HCT116 (cell line): Measurements from ENCODE around the gene CACNG1. TPM values are rescaled to one million over a fixed set of nuclear protein-coding genes. Genes with fewer than 3 reads are reported as not detected.

Experiments
- ATAC-seq: fragments of 200-7000 bp; cut with Tn5 transposase; 2 replicates; pipeline ENCODE4 v1.9.1; 2020; ENCODE audit warnings: mild to moderate bottlenecking, moderate library complexity
- BruUV-seq: library from RNA; stranded (reverse); fragments of 400-500 nt; replicated peaks from 2 replicates; lab custom pipeline; 2021; lab: Mats Ljungman, UMichigan
- CTCF ChIA-PET: fragments of 300-600 bp; sonication (Branson Sonifier 250); formaldehyde crosslinking; loops from one replicate; lab custom pipeline; 2021; ENCODE audit warnings: antibody characterized with exemption; lab: Charles Lee
- POLR2A ChIA-PET: fragments of 300-600, 350-600 bp; sonication (Branson Sonifier 250); formaldehyde crosslinking; loops from one replicate; lab custom pipeline; 2021; ENCODE audit warnings: antibody characterized with exemption; lab: Charles Lee
- RAD21 ChIA-PET, 2 experiments: fragments of 300-600 bp; sonication (Branson Sonifier 250); formaldehyde crosslinking; loops; one replicate each; lab custom pipeline; 2023; ENCODE audit warnings: low total read pairs in 2 of 2; ENCODE audit not compliant: uncharacterized antibody in 2 of 2, unreplicated experiment in 2 of 2, low non-redundant PET in 1 of 2; lab: Charles Lee
- DNase-seq: peaks from one replicate; pipeline ENCODE4 v3.0.0-alpha.2; 2010; ENCODE audit warnings: low read depth, low spot score
- H2AFZ ChIP-seq: fragments of 200-600 bp; shearing (Covaris generic), sonication (generic); 2 replicates; pipeline ENCODE4 v1.6.1; 2017; ENCODE audit warnings: low read depth, mixed run types, mixed read lengths, antibody characterized with exemption, low read length; ENCODE audit not compliant: poor library complexity, severe bottlenecking
- H3K27ac ChIP-seq: 2 replicates; pipeline ENCODE4 v1.5.1; 2012; ENCODE audit warnings: low read depth, low read length
- H3K27me3 ChIP-seq: fragments of 200-600 bp; sonication (generic); 2 replicates; pipeline ENCODE4 v1.6.1; 2016; ENCODE audit warnings: mixed run types, low read length, mixed read lengths; ENCODE audit not compliant: insufficient read depth
- H3K36me3 ChIP-seq, 2 experiments: fragments of 200-500 bp in 1 of 2; fragments of 200-600 bp in 1 of 2; sonication (Bioruptor generic) in 1 of 2; sonication (generic) in 1 of 2; 2 replicates each; pipeline versions ENCODE4 v1.5.1 to v1.6.1; 2014 to 2016; ENCODE audit warnings: low read length in 2 of 2, inconsistent platforms in 1 of 2, mixed read lengths in 1 of 2, mixed run types in 1 of 2; ENCODE audit not compliant: insufficient read depth in 2 of 2, control insufficient read depth in 1 of 2
- H3K4me1 ChIP-seq, 2 experiments: fragments of 200-600 bp in 1 of 2; sonication (generic) in 1 of 2; 2 replicates each; pipeline versions ENCODE4 v1.5.1 to v1.6.1; 2012 to 2017; ENCODE audit warnings: low read length in 2 of 2, inconsistent platforms in 1 of 2, mild to moderate bottlenecking in 1 of 2, mixed read lengths in 1 of 2, mixed run types in 1 of 2, moderate library complexity in 1 of 2; ENCODE audit not compliant: insufficient read depth in 2 of 2, control insufficient read depth in 1 of 2
- H3K4me2 ChIP-seq: fragments of 200-600 bp; sonication (generic); 2 replicates; pipeline ENCODE4 v1.6.1; 2017; ENCODE audit warnings: mixed run types, low read length, mixed read lengths
- H3K4me3 ChIP-seq, 2 experiments: fragments of 200-600 bp in 1 of 2; sonication (generic) in 1 of 2; replicated peaks in 1 of 2; 2 replicates each; pipeline ENCODE4 v1.5.1; 2011 to 2016; ENCODE audit warnings: low read length in 2 of 2, control low read depth in 1 of 2, low read depth in 1 of 2, mild to moderate bottlenecking in 1 of 2, mixed read lengths in 1 of 2, mixed run types in 1 of 2
- H3K79me2 ChIP-seq: fragments of 200-600 bp; sonication (generic); 2 replicates; pipeline ENCODE4 v1.6.1; 2017; ENCODE audit warnings: mild to moderate bottlenecking, mixed run types, low read length, moderate library complexity, mixed read lengths; ENCODE audit not compliant: insufficient read depth
- H3K9ac ChIP-seq: fragments of 200-600 bp; sonication (generic); 2 replicates; pipeline ENCODE4 v1.6.1; 2016; ENCODE audit warnings: low read length, mixed read lengths
- H3K9me2 ChIP-seq: fragments of 200-600 bp; sonication (generic), shearing (Covaris generic); 2 replicates; pipeline ENCODE4 v1.6.1; 2017; ENCODE audit warnings: mixed run types, mild to moderate bottlenecking, moderate library complexity; ENCODE audit not compliant: insufficient read depth
- H3K9me3 ChIP-seq, 2 experiments: fragments of 200-500 bp in 1 of 2; fragments of 200-600 bp in 1 of 2; sonication (Bioruptor generic) in 1 of 2; sonication (generic) in 1 of 2; 2 replicates each; pipeline ENCODE4 v1.6.1; 2014 to 2017; ENCODE audit warnings: low read length in 2 of 2, mixed read lengths in 2 of 2, inconsistent platforms in 1 of 2, low read depth in 1 of 2, mild to moderate bottlenecking in 1 of 2, mixed run types in 1 of 2, moderate library complexity in 1 of 2; ENCODE audit not compliant: control insufficient read depth in 1 of 2, insufficient read depth in 1 of 2
- H4K20me1 ChIP-seq: fragments of 200-600 bp; sonication (generic), shearing (Covaris generic); 2 replicates; pipeline ENCODE4 v1.6.1; 2017; ENCODE audit warnings: mixed run types, mild to moderate bottlenecking, moderate library complexity; ENCODE audit not compliant: insufficient read depth
- EGR1 ChIP-seq: IDR thresholded peaks from 2 replicates; pipeline ENCODE4 v1.6.1; 2012; ENCODE audit warnings: low read depth
- ELF1 ChIP-seq: IDR thresholded peaks from 2 replicates; pipeline ENCODE4 v1.6.1; 2012; ENCODE audit warnings: low read depth, borderline replicate concordance
- EZH2 ChIP-seq: fragments of 200-600 bp; sonication (generic); IDR thresholded peaks from 2 replicates; pipeline ENCODE4 v1.6.1; 2017; ENCODE audit warnings: antibody characterized with exemption, mixed run types
- MAX ChIP-seq: IDR thresholded peaks from 2 replicates; pipeline ENCODE4 v1.6.1; 2012
- POLR2A ChIP-seq: IDR thresholded peaks from 2 replicates; pipeline ENCODE4 v1.7.0; 2011; ENCODE audit warnings: borderline replicate concordance; ENCODE audit not compliant: insufficient read depth, insufficient read length; ENCODE audit errors: extremely low read depth
- POLR2AphosphoS5 ChIP-seq: IDR thresholded peaks from 2 replicates; pipeline ENCODE4 v1.6.1; 2011; ENCODE audit warnings: mild to moderate bottlenecking, low read depth, low read length, moderate library complexity
- RAD21 ChIP-seq: IDR thresholded peaks from 2 replicates; pipeline ENCODE4 v1.6.1; 2012; ENCODE audit warnings: low read depth, mild to moderate bottlenecking
- REST ChIP-seq: IDR thresholded peaks from 2 replicates; pipeline ENCODE4 v1.6.1; 2012; ENCODE audit warnings: low read depth
- SIN3A ChIP-seq: IDR thresholded peaks from 2 replicates; pipeline ENCODE4 v1.6.1; 2012; ENCODE audit warnings: low read depth
- SP1 ChIP-seq: IDR thresholded peaks from 2 replicates; pipeline ENCODE4 v1.6.1; 2012; ENCODE audit warnings: low read depth
- SRF ChIP-seq: IDR thresholded peaks from 2 replicates; pipeline ENCODE4 v1.6.1; 2012; ENCODE audit warnings: low read depth
- TCF7L2 ChIP-seq: IDR thresholded peaks from 2 replicates; pipeline ENCODE4 v1.7.0; 2011; ENCODE audit warnings: borderline replicate concordance, inconsistent platforms; ENCODE audit not compliant: insufficient read depth, insufficient read length; ENCODE audit errors: extremely low read depth
- intact Hi-C: fragments of 100-400 bp; cut with micrococcal nuclease; formaldehyde crosslinking; loops from 2 replicates; pipeline ENCODE4 v1.10.0; 2022
- total RNA-seq: library from RNA; stranded (reverse); gene quantifications from one replicate; pipeline ENCODE4 v1.2.1, GENCODE V29; 2021; ENCODE audit not compliant: unreplicated experiment
- TF ChIP-seq, protein P1 (sequence below), 3 experiments: fragments of 200-600 bp in 1 of 3; sonication (generic) in 1 of 3; IDR thresholded peaks in 2 of 3; conservative IDR thresholded peaks in 1 of 3; 2 replicates each; pipeline ENCODE4 v1.5.1; 2012 to 2017; ENCODE audit warnings: low read depth in 2 of 3, low read length in 2 of 3, antibody characterized with exemption in 1 of 3, borderline replicate concordance in 1 of 3, control low read depth in 1 of 3, mild to moderate bottlenecking in 1 of 3, mixed read lengths in 1 of 3, mixed run types in 1 of 3, moderate library complexity in 1 of 3; ENCODE audit not compliant: insufficient read depth in 1 of 3

The CACNG1 gene
- total RNA-seq, 1 experiment from 2014 or later, result not detected

- Histone ChIP-seq H3K9me3 (no peaks in the 10 kb centered on the region), H2AFZ (no peak overlapping the region), H3K27ac (no peak overlapping the region), H3K9me2 (no peaks in the 10 kb centered on the region), H4K20me1 (no peaks in the 10 kb centered on the region), H3K27me3 (peaks cover 9% of the 10 kb centered on the region; the same call in 1 of the 2 replicates), H3K4me1 (no peaks in the 10 kb centered on the region), H3K4me3 (no peak overlapping the region), H3K36me3 (no peaks in the 10 kb centered on the region), H3K79me2 (no peaks in the 10 kb centered on the region), H3K4me2 (no peak overlapping the region), H3K9ac (no peak overlapping the region)
- ChIA-PET POLR2A (no interaction called here), CTCF (no interaction called here), RAD21 (no interaction called here)
- no peak for ATAC-seq
- no peak for DNase-seq
- intact Hi-C loops, result no loop called here
- no TSS peak for BruUV-seq
- TF ChIP-seq SIN3A, result no peak
- no peak for TF ChIP-seq REST
- TF ChIP-seq SRF, result no peak
- no peak for TF ChIP-seq ELF1
Measured at GRCh38 chr17:67007266-67007665, 37.1 kb upstream of the CACNG1 start.

GRCh38 chr17:67008101-67008500 lies 36.3 kb upstream of the CACNG1 start:
- ATAC-seq (no peak), DNase-seq (no peak)
- Histone ChIP-seq H3K4me1 (no peaks in the 10 kb centered on the region), H3K4me2 (no peak overlapping the region), H3K79me2 (no peaks in the 10 kb centered on the region), H3K9me3 (no peaks in the 10 kb centered on the region), H3K9ac (no peak overlapping the region), H3K9me2 (no peaks in the 10 kb centered on the region)
- ChIA-PET POLR2A (no interaction called here), RAD21 (no interaction called here)
- no TSS peak for BruUV-seq
- TF ChIP-seq POLR2AphosphoS5 (no peak), MAX (no peak), ELF1 (no peak), POLR2A (no peak), SRF (no peak), SP1 (no peak), EZH2 (no peak), RAD21 (no peak), EGR1 (no peak), TCF7L2 (no peak)
- TF ChIP-seq, protein P1, sequence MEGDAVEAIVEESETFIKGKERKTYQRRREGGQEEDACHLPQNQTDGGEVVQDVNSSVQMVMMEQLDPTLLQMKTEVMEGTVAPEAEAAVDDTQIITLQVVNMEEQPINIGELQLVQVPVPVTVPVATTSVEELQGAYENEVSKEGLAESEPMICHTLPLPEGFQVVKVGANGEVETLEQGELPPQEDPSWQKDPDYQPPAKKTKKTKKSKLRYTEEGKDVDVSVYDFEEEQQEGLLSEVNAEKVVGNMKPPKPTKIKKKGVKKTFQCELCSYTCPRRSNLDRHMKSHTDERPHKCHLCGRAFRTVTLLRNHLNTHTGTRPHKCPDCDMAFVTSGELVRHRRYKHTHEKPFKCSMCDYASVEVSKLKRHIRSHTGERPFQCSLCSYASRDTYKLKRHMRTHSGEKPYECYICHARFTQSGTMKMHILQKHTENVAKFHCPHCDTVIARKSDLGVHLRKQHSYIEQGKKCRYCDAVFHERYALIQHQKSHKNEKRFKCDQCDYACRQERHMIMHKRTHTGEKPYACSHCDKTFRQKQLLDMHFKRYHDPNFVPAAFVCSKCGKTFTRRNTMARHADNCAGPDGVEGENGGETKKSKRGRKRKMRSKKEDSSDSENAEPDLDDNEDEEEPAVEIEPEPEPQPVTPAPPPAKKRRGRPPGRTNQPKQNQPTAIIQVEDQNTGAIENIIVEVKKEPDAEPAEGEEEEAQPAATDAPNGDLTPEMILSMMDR (IDR thresholded peaks at IDR 0.05 in 2 of 3, conservative IDR thresholded peaks at IDR 0.05 in 1 of 3; ENCODE audit: borderline replicate concordance in 1 of 3, insufficient read depth in 1 of 3, low read depth in 2 of 3, low read length in 2 of 3), result no peak
- TF ChIP-seq, all 23 proteins: peak for 0
- Histone ChIP-seq H3K4me3 (no peak overlapping the region), H4K20me1 (no peaks in the 10 kb centered on the region), H2AFZ (no peak overlapping the region), H3K27ac (no peak overlapping the region), H3K36me3 (no peaks in the 10 kb centered on the region), H3K27me3 (peaks cover 9% of the 10 kb centered on the region; the same call in 1 of the 2 replicates)
- CTCF ChIA-PET, result no interaction called here
- intact Hi-C loops, result no loop called here
